ENCODE results near the gene RAB31.

GRCh38 chr18:9900699-9901098 is 192.6 kb downstream of the RAB31 start:
- TF ChIP-seq CTCF (IDR thresholded peaks at IDR 0.05) = no peak
- TF ChIP-seq EP300 (IDR thresholded peaks at IDR 0.05) = no peak

All from esophagus muscularis mucosa (tissue), 3 donors.